ENCODE measurements around the gene CRYZ. TPM values are rescaled to one million over a fixed set of nuclear protein-coding genes. Genes with fewer than 3 reads are reported as not detected.
A peak's percentile ranks its signal among the peaks of the same experiment; 100 is the strongest.
"Not testable (repeated sequence)": the region's sequence is repeated elsewhere in the genome, so short reads cannot be mapped to it uniquely, and the experiment has no call there.

Gene CRYZ
- total RNA-seq, 4 donors from 2014 or later = 28.9 to 86.5 (median 47.3) TPM

DNA sequence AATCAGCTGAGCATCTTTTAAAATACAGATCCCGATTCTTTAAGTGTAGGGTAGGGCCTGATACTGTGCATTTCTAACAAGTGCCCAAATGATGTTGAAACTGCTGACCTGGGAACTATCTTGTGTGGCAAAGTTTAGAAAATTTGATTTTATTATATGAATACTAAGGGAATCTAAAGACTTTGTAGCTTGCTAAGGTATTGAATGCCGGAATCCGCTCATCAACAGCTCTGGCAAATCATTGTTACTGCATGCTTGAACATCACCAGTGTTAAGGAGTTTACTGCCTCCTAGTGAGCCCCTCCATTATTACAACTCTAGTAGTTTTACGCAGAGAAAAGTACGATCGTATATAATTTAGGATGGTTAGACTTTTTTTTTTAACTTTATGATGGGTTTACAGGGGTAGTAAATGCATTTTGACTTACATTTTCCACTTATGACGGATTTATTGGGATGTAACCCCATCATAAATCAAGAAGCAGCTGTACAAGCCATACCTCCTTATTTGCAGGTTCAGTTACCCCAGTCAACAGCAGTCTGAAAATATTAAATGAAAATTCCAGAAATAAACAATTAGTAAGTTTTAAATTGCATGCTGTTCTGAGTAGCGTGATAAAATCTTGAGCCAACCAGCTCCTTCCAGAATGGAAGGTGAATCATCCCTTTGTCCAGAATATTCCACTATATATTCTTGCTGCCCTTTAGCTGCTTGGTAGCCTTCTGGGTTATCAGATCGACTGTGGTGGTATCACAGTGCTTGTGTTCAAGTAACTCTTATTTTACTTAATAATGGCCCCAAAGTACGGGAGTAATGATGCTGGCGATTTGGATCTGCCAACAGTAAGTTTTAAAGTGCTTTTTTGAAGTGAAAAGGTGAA, 994 bp upstream of the CRYZ start:
- Histone ChIP-seq H3K4me3 (peak overlapping the region; percentile 52 to 83 (median 76)), H3K27ac (peak overlapping the region; percentile 63 to 89 (median 86)), H3K4me1 (peaks cover 0 to 22% (median 5%) of the 10 kb centered on the region in 4 donors), H3K36me3 (peaks cover 0 to 19% (median 0%) of the 10 kb centered on the region in 3 donors), H3K27me3 (no peaks in the 10 kb centered on the region), H3K9me3 (no peaks in the 10 kb centered on the region)
- peak in 2 of 3 donors; percentile 26 to 55 for DNase-seq
- TF ChIP-seq, protein P1, sequence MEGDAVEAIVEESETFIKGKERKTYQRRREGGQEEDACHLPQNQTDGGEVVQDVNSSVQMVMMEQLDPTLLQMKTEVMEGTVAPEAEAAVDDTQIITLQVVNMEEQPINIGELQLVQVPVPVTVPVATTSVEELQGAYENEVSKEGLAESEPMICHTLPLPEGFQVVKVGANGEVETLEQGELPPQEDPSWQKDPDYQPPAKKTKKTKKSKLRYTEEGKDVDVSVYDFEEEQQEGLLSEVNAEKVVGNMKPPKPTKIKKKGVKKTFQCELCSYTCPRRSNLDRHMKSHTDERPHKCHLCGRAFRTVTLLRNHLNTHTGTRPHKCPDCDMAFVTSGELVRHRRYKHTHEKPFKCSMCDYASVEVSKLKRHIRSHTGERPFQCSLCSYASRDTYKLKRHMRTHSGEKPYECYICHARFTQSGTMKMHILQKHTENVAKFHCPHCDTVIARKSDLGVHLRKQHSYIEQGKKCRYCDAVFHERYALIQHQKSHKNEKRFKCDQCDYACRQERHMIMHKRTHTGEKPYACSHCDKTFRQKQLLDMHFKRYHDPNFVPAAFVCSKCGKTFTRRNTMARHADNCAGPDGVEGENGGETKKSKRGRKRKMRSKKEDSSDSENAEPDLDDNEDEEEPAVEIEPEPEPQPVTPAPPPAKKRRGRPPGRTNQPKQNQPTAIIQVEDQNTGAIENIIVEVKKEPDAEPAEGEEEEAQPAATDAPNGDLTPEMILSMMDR (IDR thresholded peaks at IDR 0.05) = peak; percentile 53 to 90 (median 78)
- no peak for TF ChIP-seq POLR2A (IDR thresholded peaks at IDR 0.05)

DNA sequence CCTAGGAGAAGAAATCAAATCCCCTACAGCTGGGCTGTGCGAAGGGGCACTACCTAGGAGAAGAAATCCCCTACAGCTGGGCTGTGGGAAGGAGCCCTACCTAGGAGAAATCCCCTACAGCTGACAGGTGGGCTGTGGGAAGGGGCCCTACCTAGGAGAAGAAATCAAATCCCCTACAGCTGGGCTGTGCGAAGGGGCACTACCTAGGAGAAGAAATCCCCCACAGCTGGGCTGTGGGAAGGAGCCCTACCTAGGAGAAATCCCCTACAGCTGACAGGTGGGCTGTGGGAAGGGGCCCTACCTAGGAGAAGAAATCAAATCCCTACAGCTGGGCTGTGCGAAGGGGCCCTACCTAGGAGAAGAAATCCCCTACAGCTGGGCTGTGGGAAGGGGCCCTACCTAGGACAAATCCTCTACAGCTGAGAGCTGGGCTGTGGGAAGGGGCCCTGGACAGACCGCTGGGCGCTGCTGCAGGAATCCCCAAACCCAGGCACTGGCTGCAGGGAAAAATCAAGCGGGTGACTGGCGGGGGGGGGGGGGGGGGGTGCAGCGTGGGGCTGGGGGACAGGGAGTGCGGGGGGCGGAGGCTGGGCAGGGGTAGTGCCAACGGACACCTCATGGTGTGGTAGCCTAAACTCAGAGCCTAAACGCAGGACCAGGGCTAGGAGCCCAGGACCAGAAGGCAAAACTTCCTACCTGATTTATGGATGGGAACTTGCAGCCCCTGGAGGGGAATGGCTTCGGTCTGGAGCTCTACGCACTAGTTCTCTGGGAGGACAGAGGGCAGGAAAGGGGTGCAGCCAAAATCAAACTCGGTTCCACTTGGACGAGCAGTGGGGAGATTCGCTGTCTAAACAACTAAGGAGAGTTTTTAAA, 541 bp downstream of the CRYZ start:
- peak in 2 of 3 donors; percentile 47 to 53 for DNase-seq
- not testable (repeated sequence) for H3K9me3 ChIP-seq
- peaks cover 0 to 22% (median 5%) of the 10 kb centered on the region in 4 donors for H3K4me1 ChIP-seq

GRCh38 chr1:74731399-74732052, 1.3 kb downstream of the CRYZ start:
- DNase-seq = peak in 1 of 3 donors; percentile 51
- peak overlapping the region in 3 of 4 donors; percentile 63 to 89 (median 89) for H3K27ac ChIP-seq
- TF ChIP-seq POLR2A (IDR thresholded peaks at IDR 0.05) = peak; percentile 14 to 38
- TF ChIP-seq, protein P1 (IDR thresholded peaks at IDR 0.05) = peak in 1 of 6 experiments; percentile 13

More for the DNA sequence above, 541 bp downstream of the CRYZ start:
- Histone ChIP-seq H3K4me3 (peak overlapping the region; percentile 52 to 83 (median 76)), H3K27ac (peak overlapping the region; percentile 63 to 89 (median 86))
- not testable (repeated sequence) for H3K36me3 ChIP-seq, H3K27me3 ChIP-seq

GRCh38 chr1:74729741-74730478, 2.9 kb downstream of the CRYZ start:
- no peaks in the 10 kb centered on the region for H3K27me3 ChIP-seq
- DNase-seq = peak in 1 of 3 donors; percentile 47
- H3K4me1 ChIP-seq = peaks cover 0 to 20% (median 5%) of the 10 kb centered on the region in 4 donors
- peaks cover 0 to 8% (median 3%) of the 10 kb centered on the region in 4 donors for H3K9me3 ChIP-seq
- no peak overlapping the region for H3K27ac ChIP-seq
- TF ChIP-seq POLR2A (IDR thresholded peaks at IDR 0.05) = no peak
- TF ChIP-seq, protein P1 (IDR thresholded peaks at IDR 0.05) = no peak
- no peak overlapping the region for H3K4me3 ChIP-seq
- peaks cover 0 to under 1% (median 0%) of the 10 kb centered on the region in 3 donors for H3K36me3 ChIP-seq

More at GRCh38 chr1:74731399-74732052, 1.3 kb downstream of the CRYZ start:
- peaks cover 0 to under 1% (median 0%) of the 10 kb centered on the region in 4 donors for H3K9me3 ChIP-seq
- peaks cover 0 to 22% (median 5%) of the 10 kb centered on the region in 4 donors for H3K4me1 ChIP-seq
- peak overlapping the region; percentile 52 to 83 (median 76) for H3K4me3 ChIP-seq
- H3K27me3 ChIP-seq = no peaks in the 10 kb centered on the region
- H3K36me3 ChIP-seq = no peaks in the 10 kb centered on the region

- Histone ChIP-seq H3K27ac (no peak overlapping the region), H3K36me3 (peaks cover 0 to 11% (median 0%) of the 10 kb centered on the region in 3 donors), H3K4me1 (peaks cover 0 to 10% (median 3%) of the 10 kb centered on the region in 4 donors), H3K4me3 (no peak overlapping the region), H3K9me3 (peaks cover 0 to 8% (median 3%) of the 10 kb centered on the region in 4 donors), H3K27me3 (no peaks in the 10 kb centered on the region)
- TF ChIP-seq POLR2A (IDR thresholded peaks at IDR 0.05) = no peak
- TF ChIP-seq, protein P1 (IDR thresholded peaks at IDR 0.05) = no peak
- DNase-seq = no peak
These were observed 4.1 kb downstream of the CRYZ start for GRCh38 chr1:74728736-74729135.
